K562 (cell line): ENCODE data around the gene UBXN10. TPM values are rescaled to one million over a fixed set of nuclear protein-coding genes. Genes with fewer than 3 reads are reported as not detected.

ENCODE experiments used
- DACH1 ChIP-seq: fragments of 450-650 bp; IDR thresholded peaks from 2 replicates; pipeline ENCODE4 v1.6.1; 2018; ENCODE audit not compliant: partially characterized antibody
- DMBX1 ChIP-seq: fragments of 250-450 bp; sonication (Bioruptor Pico); IDR thresholded peaks from 2 replicates; pipeline ENCODE4 v1.8.0; 2022; ENCODE audit warnings: inconsistent platforms, mild to moderate bottlenecking, moderate library complexity, borderline replicate concordance
- ESRRA ChIP-seq: fragments of 450-650 bp; IDR thresholded peaks from 2 replicates; pipeline ENCODE4 v1.6.1; 2014; ENCODE audit warnings: low read depth, mild to moderate bottlenecking, moderate library complexity, borderline replicate concordance
- ETS2 ChIP-seq: IDR thresholded peaks from 2 replicates; pipeline ENCODE4 v1.6.1; 2016; ENCODE audit warnings: borderline replicate concordance, missing genetic modification characterization, mild to moderate bottlenecking, moderate library complexity, missing compliant biosample characterization; ENCODE audit not compliant: poor library complexity, severe bottlenecking
- EWSR1 ChIP-seq: fragments of 450-650 bp; IDR thresholded peaks from 2 replicates; pipeline ENCODE4 v1.6.1; 2018; ENCODE audit warnings: borderline replicate concordance, mild to moderate bottlenecking, low read depth, moderate library complexity; ENCODE audit not compliant: partially characterized antibody
- HDAC8 ChIP-seq: fragments of 450-650 bp; IDR thresholded peaks from 2 replicates; pipeline ENCODE4 v1.6.1; 2016; ENCODE audit warnings: mild to moderate bottlenecking, missing genetic modification characterization, moderate library complexity, missing compliant biosample characterization
- MAZ ChIP-seq, 2 experiments: fragments of 450-650 bp in 1 of 2; sonication (generic) in 1 of 2; formaldehyde crosslinking; IDR thresholded peaks in 1 of 2; conservative IDR thresholded peaks in 1 of 2; 2 replicates each; pipeline versions ENCODE4 v1.4.0 to v1.5.0; 2020; ENCODE audit warnings: mild to moderate bottlenecking in 1 of 2, missing genetic modification reagents in 1 of 2
- MEIS2 ChIP-seq: fragments of 450-650 bp; IDR thresholded peaks from 2 replicates; pipeline ENCODE4 v1.6.1; 2014; ENCODE audit warnings: mild to moderate bottlenecking; ENCODE audit not compliant: partially characterized antibody
- MYC ChIP-seq, 2 experiments: fragments of 250-450 bp in 1 of 2; sonication (Bioruptor Pico) in 1 of 2; IDR thresholded peaks; 2 replicates each; pipeline versions ENCODE4 v1.5.1 to v1.6.1; 2012 to 2021; ENCODE audit warnings: low read depth in 2 of 2, borderline replicate concordance in 1 of 2, improper control_type of control experiment in 1 of 2, low read length in 1 of 2, mild to moderate bottlenecking in 1 of 2, moderate library complexity in 1 of 2
- YY1 ChIP-seq, 3 experiments: IDR thresholded peaks; 2 replicates each; pipeline ENCODE4 v1.6.1; 2011; ENCODE audit warnings: low read length in 2 of 3, mild to moderate bottlenecking in 2 of 3, moderate library complexity in 2 of 3, borderline replicate concordance in 1 of 3, control low read depth in 1 of 3, low read depth in 1 of 3; ENCODE audit not compliant: insufficient read depth in 3 of 3, insufficient replicate concordance in 2 of 3, control insufficient read depth in 1 of 3, insufficient read length in 1 of 3; ENCODE audit errors: extremely low read depth in 1 of 3
- ZNF124 ChIP-seq: sonication (generic); formaldehyde crosslinking; IDR thresholded peaks from 2 replicates; pipeline ENCODE4 v1.8.1; 2022; ENCODE audit warnings: missing genetic modification reagents
- ZNF766 ChIP-seq: fragments of 200-800 bp; sonication (Bioruptor generic); conservative IDR thresholded peaks from 2 replicates; pipeline ENCODE4 v1.6.1; 2016; ENCODE audit warnings: missing genetic modification characterization, missing compliant biosample characterization
- ZSCAN32 ChIP-seq: fragments of 450-650 bp; formaldehyde crosslinking; IDR thresholded peaks from 2 replicates; pipeline ENCODE4 v1.4.0; 2020; ENCODE audit warnings: mild to moderate bottlenecking, moderate library complexity
- polyA plus RNA-seq, 8 experiments: library from polyadenylated mRNA; depleted of rRNA in 4 of 8; stranded (reverse) in 5 of 8; unstranded in 3 of 8; fragments of >200 nt; fragmentation: Nextera tagmentation in 2 of 8; fragmentation: Illumina TruSeq in 1 of 8; extraction: Ambion mirVana in 2 of 8; extraction: Trizol in 1 of 8; gene quantifications; 2 replicates each; pipeline versions ENCODE4 v1.2.1 to v1.2.3, GENCODE V29; 2011 to 2014; ENCODE audit warnings: inconsistent platforms in 1 of 8, missing spikeins in 1 of 8
- total RNA-seq, 7 experiments: library from RNA; depleted of rRNA in 6 of 7; stranded (reverse); fragments of >200 nt in 6 of 7; fragmentation: Illumina TruSeq in 2 of 7; extraction: Trizol in 2 of 7; gene quantifications; 2 replicates each; pipeline versions ENCODE4 v1.2.1 to v1.2.3, GENCODE V29; 2011 to 2021; ENCODE audit warnings: low replicate concordance in 1 of 7
- TF ChIP-seq, protein P1 (sequence below): IDR thresholded peaks from 3 replicates; pipeline ENCODE4 v1.6.1; 2011; ENCODE audit warnings: borderline replicate concordance, mild to moderate bottlenecking; ENCODE audit not compliant: insufficient read length, insufficient read depth
- TF ChIP-seq, protein P2 (sequence below): sonication (generic); formaldehyde crosslinking; IDR thresholded peaks from 2 replicates; pipeline ENCODE4 v1.8.0; 2022; ENCODE audit warnings: mild to moderate bottlenecking, missing genetic modification reagents, borderline replicate concordance
- TF ChIP-seq, protein P3 (sequence below), 3 experiments: IDR thresholded peaks in 2 of 3; conservative IDR thresholded peaks in 1 of 3; 2 replicates each; pipeline ENCODE4 v1.5.1; 2011 to 2012; ENCODE audit warnings: low read length in 3 of 3, mild to moderate bottlenecking in 3 of 3, control low read depth in 2 of 3, improper control_type of control experiment in 1 of 3, inconsistent platforms in 1 of 3, low read depth in 1 of 3, mixed read lengths in 1 of 3, moderate library complexity in 1 of 3; ENCODE audit not compliant: insufficient read depth in 2 of 3
- TF ChIP-seq, protein P4 (sequence below): fragments of 250-450 bp; sonication (Bioruptor Pico); IDR thresholded peaks from 2 replicates; pipeline ENCODE4 v1.5.0; 2022; ENCODE audit warnings: mild to moderate bottlenecking

The UBXN10 gene
- total and polyA plus RNA-seq, 9 of the 15 experiments (the other 6 are each of a cell fraction or from before 2014, with no cell fraction given) = 10.7 to 17.7 (median 13.6) TPM

- TF ChIP-seq, protein P1, sequence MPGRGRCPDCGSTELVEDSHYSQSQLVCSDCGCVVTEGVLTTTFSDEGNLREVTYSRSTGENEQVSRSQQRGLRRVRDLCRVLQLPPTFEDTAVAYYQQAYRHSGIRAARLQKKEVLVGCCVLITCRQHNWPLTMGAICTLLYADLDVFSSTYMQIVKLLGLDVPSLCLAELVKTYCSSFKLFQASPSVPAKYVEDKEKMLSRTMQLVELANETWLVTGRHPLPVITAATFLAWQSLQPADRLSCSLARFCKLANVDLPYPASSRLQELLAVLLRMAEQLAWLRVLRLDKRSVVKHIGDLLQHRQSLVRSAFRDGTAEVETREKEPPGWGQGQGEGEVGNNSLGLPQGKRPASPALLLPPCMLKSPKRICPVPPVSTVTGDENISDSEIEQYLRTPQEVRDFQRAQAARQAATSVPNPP = no peak
- TF ChIP-seq HDAC8 (tag) (no peak), ZNF766 (0 out of 2 replicates have a peak, but pooled peaks have one; percentile 32), ZNF124 (CRISPR knock-in tag) (no peak), ETS2 (tag) (no peak), MAZ (CRISPR knock-in tag; conservative IDR thresholded peaks at IDR 0.05 in 1 of 2, IDR thresholded peaks at IDR 0.05 in 1 of 2) (peak in 1 of 2 experiments; percentile 42; a peak in 1 of 4 replicates), EWSR1 (no peak), YY1 (IDR thresholded peaks at IDR 0.05; ENCODE audit: borderline replicate concordance in 1 of 3, control insufficient read depth in 1 of 3, extremely low read depth in 1 of 3, insufficient read depth in 3 of 3, insufficient read length in 1 of 3, insufficient replicate concordance in 2 of 3, low read depth in 1 of 3, low read length in 2 of 3) (peak in 2 of 3 experiments; percentile 33 to 54), MEIS2 (peak; percentile 4), ZSCAN32 (CRISPR knock-in tag) (no peak), DACH1 (no peak), MYC (IDR thresholded peaks at IDR 0.05; ENCODE audit: low read depth, low read length) (peak; percentile 60; the same call in 1 of the 2 replicates), MYC (CRISPR knock-in tag; IDR thresholded peaks at IDR 0.05; ENCODE audit: borderline replicate concordance, low read depth) (no peak), ESRRA (no peak), DMBX1 (CRISPR knock-in tag) (peak; percentile 81; the same call in 1 of the 2 replicates)
- TF ChIP-seq, protein P2, sequence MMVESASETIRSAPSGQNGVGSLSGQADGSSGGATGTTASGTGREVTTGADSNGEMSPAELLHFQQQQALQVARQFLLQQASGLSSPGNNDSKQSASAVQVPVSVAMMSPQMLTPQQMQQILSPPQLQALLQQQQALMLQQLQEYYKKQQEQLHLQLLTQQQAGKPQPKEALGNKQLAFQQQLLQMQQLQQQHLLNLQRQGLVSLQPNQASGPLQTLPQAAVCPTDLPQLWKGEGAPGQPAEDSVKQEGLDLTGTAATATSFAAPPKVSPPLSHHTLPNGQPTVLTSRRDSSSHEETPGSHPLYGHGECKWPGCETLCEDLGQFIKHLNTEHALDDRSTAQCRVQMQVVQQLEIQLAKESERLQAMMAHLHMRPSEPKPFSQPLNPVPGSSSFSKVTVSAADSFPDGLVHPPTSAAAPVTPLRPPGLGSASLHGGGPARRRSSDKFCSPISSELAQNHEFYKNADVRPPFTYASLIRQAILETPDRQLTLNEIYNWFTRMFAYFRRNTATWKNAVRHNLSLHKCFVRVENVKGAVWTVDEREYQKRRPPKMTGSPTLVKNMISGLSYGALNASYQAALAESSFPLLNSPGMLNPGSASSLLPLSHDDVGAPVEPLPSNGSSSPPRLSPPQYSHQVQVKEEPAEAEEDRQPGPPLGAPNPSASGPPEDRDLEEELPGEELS (CRISPR knock-in tag) = no peak
- TF ChIP-seq, protein P3, sequence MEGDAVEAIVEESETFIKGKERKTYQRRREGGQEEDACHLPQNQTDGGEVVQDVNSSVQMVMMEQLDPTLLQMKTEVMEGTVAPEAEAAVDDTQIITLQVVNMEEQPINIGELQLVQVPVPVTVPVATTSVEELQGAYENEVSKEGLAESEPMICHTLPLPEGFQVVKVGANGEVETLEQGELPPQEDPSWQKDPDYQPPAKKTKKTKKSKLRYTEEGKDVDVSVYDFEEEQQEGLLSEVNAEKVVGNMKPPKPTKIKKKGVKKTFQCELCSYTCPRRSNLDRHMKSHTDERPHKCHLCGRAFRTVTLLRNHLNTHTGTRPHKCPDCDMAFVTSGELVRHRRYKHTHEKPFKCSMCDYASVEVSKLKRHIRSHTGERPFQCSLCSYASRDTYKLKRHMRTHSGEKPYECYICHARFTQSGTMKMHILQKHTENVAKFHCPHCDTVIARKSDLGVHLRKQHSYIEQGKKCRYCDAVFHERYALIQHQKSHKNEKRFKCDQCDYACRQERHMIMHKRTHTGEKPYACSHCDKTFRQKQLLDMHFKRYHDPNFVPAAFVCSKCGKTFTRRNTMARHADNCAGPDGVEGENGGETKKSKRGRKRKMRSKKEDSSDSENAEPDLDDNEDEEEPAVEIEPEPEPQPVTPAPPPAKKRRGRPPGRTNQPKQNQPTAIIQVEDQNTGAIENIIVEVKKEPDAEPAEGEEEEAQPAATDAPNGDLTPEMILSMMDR (IDR thresholded peaks at IDR 0.05 in 2 of 3, conservative IDR thresholded peaks at IDR 0.05 in 1 of 3; ENCODE audit: insufficient read depth in 2 of 3, low read depth in 1 of 3, low read length in 3 of 3) = peak; percentile 92 to 99 (median 92)
- TF ChIP-seq, protein P4, sequence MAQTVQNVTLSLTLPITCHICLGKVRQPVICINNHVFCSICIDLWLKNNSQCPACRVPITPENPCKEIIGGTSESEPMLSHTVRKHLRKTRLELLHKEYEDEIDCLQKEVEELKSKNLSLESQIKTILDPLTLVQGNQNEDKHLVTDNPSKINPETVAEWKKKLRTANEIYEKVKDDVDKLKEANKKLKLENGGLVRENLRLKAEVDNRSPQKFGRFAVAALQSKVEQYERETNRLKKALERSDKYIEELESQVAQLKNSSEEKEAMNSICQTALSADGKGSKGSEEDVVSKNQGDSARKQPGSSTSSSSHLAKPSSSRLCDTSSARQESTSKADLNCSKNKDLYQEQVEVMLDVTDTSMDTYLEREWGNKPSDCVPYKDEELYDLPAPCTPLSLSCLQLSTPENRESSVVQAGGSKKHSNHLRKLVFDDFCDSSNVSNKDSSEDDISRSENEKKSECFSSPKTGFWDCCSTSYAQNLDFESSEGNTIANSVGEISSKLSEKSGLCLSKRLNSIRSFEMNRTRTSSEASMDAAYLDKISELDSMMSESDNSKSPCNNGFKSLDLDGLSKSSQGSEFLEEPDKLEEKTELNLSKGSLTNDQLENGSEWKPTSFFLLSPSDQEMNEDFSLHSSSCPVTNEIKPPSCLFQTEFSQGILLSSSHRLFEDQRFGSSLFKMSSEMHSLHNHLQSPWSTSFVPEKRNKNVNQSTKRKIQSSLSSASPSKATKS (CRISPR knock-in tag) = no peak
These were observed 9.0 kb downstream of the UBXN10 start (continued) for GRCh38 chr1:20194757-20195461.
